GM12891 (cell line): ENCODE data around the gene EEF1AKMT3.

ENCODE experiments used
- PAX5 ChIP-seq: IDR thresholded peaks from 2 replicates; pipeline ENCODE4 v1.6.1; 2011; ENCODE audit warnings: low read length, moderate library complexity, mild to moderate bottlenecking; ENCODE audit not compliant: insufficient read depth, severe bottlenecking
- POLR2A ChIP-seq: IDR thresholded peaks from 2 replicates; pipeline ENCODE4 v1.6.1; 2011; ENCODE audit warnings: low read depth, low read length, control low read depth
- POLR2AphosphoS5 ChIP-seq: IDR thresholded peaks from 2 replicates; pipeline ENCODE4 v1.6.1; 2011; ENCODE audit warnings: low read depth, low read length, control low read depth
- SPI1 ChIP-seq: IDR thresholded peaks from 2 replicates; pipeline ENCODE4 v1.6.1; 2011; ENCODE audit warnings: low read depth, low read length, control low read depth
- TAF1 ChIP-seq: IDR thresholded peaks from 2 replicates; pipeline ENCODE4 v1.6.1; 2011; ENCODE audit warnings: low read depth, low read length, control low read depth

DNA sequence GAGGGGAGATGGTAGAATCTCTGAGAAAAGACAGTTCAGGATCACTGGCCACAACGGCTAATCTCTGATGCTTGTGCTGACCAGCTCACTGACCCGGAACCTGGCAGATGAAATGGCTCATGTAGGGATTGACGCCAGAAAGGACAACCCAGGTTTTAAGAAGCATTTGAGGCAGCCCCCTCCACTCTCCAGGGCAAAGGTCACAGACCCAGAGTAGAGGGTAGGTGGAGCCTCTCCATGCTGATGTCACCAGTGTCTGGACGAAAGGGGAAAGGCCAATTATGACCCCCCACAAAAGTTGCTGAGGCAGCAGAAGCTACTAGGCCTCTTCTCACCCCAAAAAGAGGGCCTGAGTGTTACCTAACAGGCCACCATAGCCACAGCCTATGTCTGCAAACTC lies 1.7 kb upstream of the EEF1AKMT3 start:
- no peak for TF ChIP-seq POLR2A
- TF ChIP-seq TAF1, result no peak
- no peak for TF ChIP-seq PAX5
- TF ChIP-seq SPI1, result no peak
- TF ChIP-seq POLR2AphosphoS5, result no peak
